HCT116 (cell line): ENCODE measurements around the gene TRAK1. TPM values are rescaled to one million over a fixed set of nuclear protein-coding genes. Genes with fewer than 3 reads are reported as not detected.

Experiments
- ATAC-seq: fragments of 200-7000 bp; cut with Tn5 transposase; 2 replicates; pipeline ENCODE4 v1.9.1; 2020; ENCODE audit warnings: mild to moderate bottlenecking, moderate library complexity
- BruUV-seq: library from RNA; stranded (reverse); fragments of 400-500 nt; replicated peaks from 2 replicates; lab custom pipeline; 2021; lab: Mats Ljungman, UMichigan
- CTCF ChIA-PET: fragments of 300-600 bp; sonication (Branson Sonifier 250); formaldehyde crosslinking; loops from one replicate; lab custom pipeline; 2021; ENCODE audit warnings: antibody characterized with exemption; lab: Charles Lee
- POLR2A ChIA-PET: fragments of 300-600, 350-600 bp; sonication (Branson Sonifier 250); formaldehyde crosslinking; loops from one replicate; lab custom pipeline; 2021; ENCODE audit warnings: antibody characterized with exemption; lab: Charles Lee
- RAD21 ChIA-PET, 2 experiments: fragments of 300-600 bp; sonication (Branson Sonifier 250); formaldehyde crosslinking; loops; one replicate each; lab custom pipeline; 2023; ENCODE audit warnings: low total read pairs in 2 of 2; ENCODE audit not compliant: uncharacterized antibody in 2 of 2, unreplicated experiment in 2 of 2, low non-redundant PET in 1 of 2; lab: Charles Lee
- DNase-seq: peaks from one replicate; pipeline ENCODE4 v3.0.0-alpha.2; 2010; ENCODE audit warnings: low read depth, low spot score
- H2AFZ ChIP-seq: fragments of 200-600 bp; shearing (Covaris generic), sonication (generic); 2 replicates; pipeline ENCODE4 v1.6.1; 2017; ENCODE audit warnings: low read depth, mixed run types, mixed read lengths, antibody characterized with exemption, low read length; ENCODE audit not compliant: poor library complexity, severe bottlenecking
- H3K27ac ChIP-seq: 2 replicates; pipeline ENCODE4 v1.5.1; 2012; ENCODE audit warnings: low read depth, low read length
- H3K27me3 ChIP-seq: fragments of 200-600 bp; sonication (generic); 2 replicates; pipeline ENCODE4 v1.6.1; 2016; ENCODE audit warnings: mixed run types, low read length, mixed read lengths; ENCODE audit not compliant: insufficient read depth
- H3K36me3 ChIP-seq, 2 experiments: fragments of 200-500 bp in 1 of 2; fragments of 200-600 bp in 1 of 2; sonication (Bioruptor generic) in 1 of 2; sonication (generic) in 1 of 2; 2 replicates each; pipeline versions ENCODE4 v1.5.1 to v1.6.1; 2014 to 2016; ENCODE audit warnings: low read length in 2 of 2, inconsistent platforms in 1 of 2, mixed read lengths in 1 of 2, mixed run types in 1 of 2; ENCODE audit not compliant: insufficient read depth in 2 of 2, control insufficient read depth in 1 of 2
- H3K4me1 ChIP-seq, 2 experiments: fragments of 200-600 bp in 1 of 2; sonication (generic) in 1 of 2; 2 replicates each; pipeline versions ENCODE4 v1.5.1 to v1.6.1; 2012 to 2017; ENCODE audit warnings: low read length in 2 of 2, inconsistent platforms in 1 of 2, mild to moderate bottlenecking in 1 of 2, mixed read lengths in 1 of 2, mixed run types in 1 of 2, moderate library complexity in 1 of 2; ENCODE audit not compliant: insufficient read depth in 2 of 2, control insufficient read depth in 1 of 2
- H3K4me2 ChIP-seq: fragments of 200-600 bp; sonication (generic); 2 replicates; pipeline ENCODE4 v1.6.1; 2017; ENCODE audit warnings: mixed run types, low read length, mixed read lengths
- H3K4me3 ChIP-seq, 2 experiments: fragments of 200-600 bp in 1 of 2; sonication (generic) in 1 of 2; replicated peaks in 1 of 2; 2 replicates each; pipeline ENCODE4 v1.5.1; 2011 to 2016; ENCODE audit warnings: low read length in 2 of 2, control low read depth in 1 of 2, low read depth in 1 of 2, mild to moderate bottlenecking in 1 of 2, mixed read lengths in 1 of 2, mixed run types in 1 of 2
- H3K79me2 ChIP-seq: fragments of 200-600 bp; sonication (generic); 2 replicates; pipeline ENCODE4 v1.6.1; 2017; ENCODE audit warnings: mild to moderate bottlenecking, mixed run types, low read length, moderate library complexity, mixed read lengths; ENCODE audit not compliant: insufficient read depth
- H3K9ac ChIP-seq: fragments of 200-600 bp; sonication (generic); 2 replicates; pipeline ENCODE4 v1.6.1; 2016; ENCODE audit warnings: low read length, mixed read lengths
- H3K9me2 ChIP-seq: fragments of 200-600 bp; sonication (generic), shearing (Covaris generic); 2 replicates; pipeline ENCODE4 v1.6.1; 2017; ENCODE audit warnings: mixed run types, mild to moderate bottlenecking, moderate library complexity; ENCODE audit not compliant: insufficient read depth
- H3K9me3 ChIP-seq, 2 experiments: fragments of 200-500 bp in 1 of 2; fragments of 200-600 bp in 1 of 2; sonication (Bioruptor generic) in 1 of 2; sonication (generic) in 1 of 2; 2 replicates each; pipeline ENCODE4 v1.6.1; 2014 to 2017; ENCODE audit warnings: low read length in 2 of 2, mixed read lengths in 2 of 2, inconsistent platforms in 1 of 2, low read depth in 1 of 2, mild to moderate bottlenecking in 1 of 2, mixed run types in 1 of 2, moderate library complexity in 1 of 2; ENCODE audit not compliant: control insufficient read depth in 1 of 2, insufficient read depth in 1 of 2
- H4K20me1 ChIP-seq: fragments of 200-600 bp; sonication (generic), shearing (Covaris generic); 2 replicates; pipeline ENCODE4 v1.6.1; 2017; ENCODE audit warnings: mixed run types, mild to moderate bottlenecking, moderate library complexity; ENCODE audit not compliant: insufficient read depth
- CEBPB ChIP-seq: IDR thresholded peaks from 2 replicates; pipeline ENCODE4 v1.6.1; 2012; ENCODE audit warnings: low read depth
- ELF1 ChIP-seq: IDR thresholded peaks from 2 replicates; pipeline ENCODE4 v1.6.1; 2012; ENCODE audit warnings: low read depth, borderline replicate concordance
- FOSL1 ChIP-seq: IDR thresholded peaks from 2 replicates; pipeline ENCODE4 v1.6.1; 2012; ENCODE audit warnings: low read depth
- JUND ChIP-seq: IDR thresholded peaks from 2 replicates; pipeline ENCODE4 v1.6.1; 2012
- MAX ChIP-seq: IDR thresholded peaks from 2 replicates; pipeline ENCODE4 v1.6.1; 2012
- POLR2A ChIP-seq: IDR thresholded peaks from 2 replicates; pipeline ENCODE4 v1.7.0; 2011; ENCODE audit warnings: borderline replicate concordance; ENCODE audit not compliant: insufficient read depth, insufficient read length; ENCODE audit errors: extremely low read depth
- RAD21 ChIP-seq: IDR thresholded peaks from 2 replicates; pipeline ENCODE4 v1.6.1; 2012; ENCODE audit warnings: low read depth, mild to moderate bottlenecking
- REST ChIP-seq: IDR thresholded peaks from 2 replicates; pipeline ENCODE4 v1.6.1; 2012; ENCODE audit warnings: low read depth
- TCF7L2 ChIP-seq: IDR thresholded peaks from 2 replicates; pipeline ENCODE4 v1.7.0; 2011; ENCODE audit warnings: borderline replicate concordance, inconsistent platforms; ENCODE audit not compliant: insufficient read depth, insufficient read length; ENCODE audit errors: extremely low read depth
- intact Hi-C: fragments of 100-400 bp; cut with micrococcal nuclease; formaldehyde crosslinking; loops from 2 replicates; pipeline ENCODE4 v1.10.0; 2022
- total RNA-seq: library from RNA; stranded (reverse); gene quantifications from one replicate; pipeline ENCODE4 v1.2.1, GENCODE V29; 2021; ENCODE audit not compliant: unreplicated experiment

The TRAK1 gene
- total RNA-seq, 1 experiment from 2014 or later, result 25.9 TPM

GRCh38 chr3:42139621-42140453 is 48.7 kb downstream of the TRAK1 start (continued):
- TF ChIP-seq REST (no peak), ELF1 (no peak), RAD21 (no peak), CEBPB (no peak)

GRCh38 chr3:42140665-42141203 is 49.6 kb downstream of the TRAK1 start:
- ChIA-PET POLR2A (no interaction called here), CTCF (no interaction called here)

More at GRCh38 chr3:42140665-42141203, 49.6 kb downstream of the TRAK1 start:
- H4K20me1 ChIP-seq, result no peaks in the 10 kb centered on the region
- no peak overlapping the region for H3K4me3 ChIP-seq
- H3K9me2 ChIP-seq, result no peaks in the 10 kb centered on the region; the same call in 1 of the 2 replicates
- H3K9me3 ChIP-seq, result no peaks in the 10 kb centered on the region
- no peak for ATAC-seq
- BruUV-seq, result no TSS peak
- RAD21 ChIA-PET, result no interaction called here
- H2AFZ ChIP-seq, result no peak overlapping the region
- H3K36me3 ChIP-seq, result no peaks in the 10 kb centered on the region
- intact Hi-C loops, result no loop called here
- peaks cover 25% of the 10 kb centered on the region for H3K79me2 ChIP-seq
- no peak for DNase-seq
- H3K9ac ChIP-seq, result no peak overlapping the region
- no peaks in the 10 kb centered on the region for H3K27me3 ChIP-seq
- H3K4me1 ChIP-seq, result no peaks in the 10 kb centered on the region
- no peak for TF ChIP-seq TCF7L2
- TF ChIP-seq JUND, result no peak
- TF ChIP-seq POLR2A, result no peak
- TF ChIP-seq MAX, result no peak
- TF ChIP-seq FOSL1, result no peak
- TF ChIP-seq CEBPB, result no peak
- H3K4me2 ChIP-seq, result no peak overlapping the region
- no peak overlapping the region for H3K27ac ChIP-seq
